Measurements from ENCODE around the gene GMCL1.
"Not testable (repeated sequence)": the region's sequence is repeated elsewhere in the genome, so short reads cannot be mapped to it uniquely, and the experiment has no call there.

The GMCL1 gene

DNA sequence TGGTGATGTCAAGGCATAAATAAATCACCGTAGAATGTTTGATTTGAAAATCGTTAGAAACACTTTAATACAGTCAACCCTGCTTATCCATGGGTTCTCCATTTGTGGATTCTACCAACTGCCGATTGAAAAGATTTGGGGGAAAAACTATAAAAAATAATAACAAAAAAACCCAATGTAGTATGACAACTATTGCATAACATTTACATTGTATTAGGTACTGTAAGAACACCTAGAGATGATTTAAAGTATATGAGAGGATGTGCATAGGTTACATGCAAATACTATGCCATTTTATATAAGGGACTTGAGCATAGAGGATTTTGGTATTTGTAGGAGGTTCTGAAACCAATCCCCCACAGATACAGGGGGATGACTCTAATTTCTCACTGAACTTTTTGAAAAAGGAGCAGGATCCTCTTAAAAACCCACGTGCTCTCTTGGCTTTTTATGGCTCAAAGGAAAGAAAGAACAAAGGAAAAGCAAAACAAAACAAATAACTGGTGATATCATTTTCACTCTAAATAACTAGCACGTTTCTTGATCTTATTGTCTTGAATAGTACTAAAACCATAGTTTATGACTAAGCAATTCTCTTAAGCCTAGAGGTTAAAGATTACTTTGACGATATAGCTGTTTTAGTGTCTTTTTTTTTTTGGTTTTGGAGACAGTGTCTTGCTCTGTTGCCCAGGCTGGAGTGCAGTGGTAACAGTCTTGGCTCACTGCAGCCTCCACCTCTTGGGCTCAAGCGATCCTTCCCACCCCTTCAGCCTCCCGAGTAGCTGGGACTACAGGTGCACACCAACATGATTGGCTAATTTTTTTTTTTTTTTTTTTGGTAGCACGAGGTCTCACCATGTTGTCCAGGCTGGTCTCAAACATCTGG, 17.0 kb downstream of the GMCL1 start:
- Histone ChIP-seq H3K9me3 (no peaks in the 10 kb centered on the region), H4K20me1 (no peaks in the 10 kb centered on the region), H3K4me1 (no peaks in the 10 kb centered on the region), H3K27ac (no peak overlapping the region), H3K4me3 (no peak overlapping the region), H3K9ac (no peak overlapping the region), H3K36me3 (peaks cover 83% of the 10 kb centered on the region), H3K27me3 (no peaks in the 10 kb centered on the region), H3K4me2 (no peak overlapping the region)
- no peak for TF ChIP-seq Cebpa-rat (IDR thresholded peaks at IDR 0.05)

DNA sequence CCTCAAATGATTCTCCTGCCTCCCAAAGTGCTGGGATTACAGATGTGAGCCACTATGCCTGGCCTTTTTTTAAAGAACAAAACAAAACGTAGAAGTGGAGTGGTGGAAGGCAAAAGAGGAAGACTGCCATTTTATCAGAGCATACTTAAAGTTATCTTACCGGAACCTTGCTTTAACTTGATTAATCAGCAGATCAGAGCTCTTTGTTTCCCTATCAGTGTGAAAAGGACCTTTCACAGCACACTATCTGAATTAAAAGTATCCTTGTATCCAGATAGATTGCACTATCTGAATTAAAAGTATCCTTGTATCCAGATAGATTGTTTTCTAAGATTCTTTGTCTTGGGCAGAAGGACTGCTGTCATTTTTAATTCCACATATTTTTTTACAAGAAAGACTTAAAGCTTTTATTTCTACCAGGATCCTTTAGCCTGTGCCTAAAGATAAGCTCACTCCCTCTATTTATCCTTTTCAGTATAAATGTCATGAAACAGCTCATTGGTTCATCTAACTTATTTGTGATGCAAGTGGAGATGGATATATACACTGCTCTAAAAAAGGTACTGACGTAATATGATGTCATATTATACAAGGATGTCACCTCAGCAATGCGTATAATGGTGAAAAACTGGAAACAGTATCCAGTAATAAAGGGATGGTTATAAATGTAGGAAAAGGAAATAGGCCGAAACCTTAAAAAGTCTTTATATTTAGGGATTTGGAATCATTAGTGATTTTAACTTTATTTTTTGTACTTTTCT, 17.8 kb downstream of the GMCL1 start:
- Histone ChIP-seq H3K36me3 (peaks cover 82% of the 10 kb centered on the region), H3K4me1 (no peaks in the 10 kb centered on the region), H4K20me1 (no peaks in the 10 kb centered on the region), H3K27ac (no peak overlapping the region), H3K27me3 (no peaks in the 10 kb centered on the region), H3K9ac (no peak overlapping the region), H3K4me2 (no peak overlapping the region), H3K4me3 (no peak overlapping the region), H3K9me3 (no peaks in the 10 kb centered on the region)
- no peak for TF ChIP-seq Cebpa-rat (IDR thresholded peaks at IDR 0.05)

DNA sequence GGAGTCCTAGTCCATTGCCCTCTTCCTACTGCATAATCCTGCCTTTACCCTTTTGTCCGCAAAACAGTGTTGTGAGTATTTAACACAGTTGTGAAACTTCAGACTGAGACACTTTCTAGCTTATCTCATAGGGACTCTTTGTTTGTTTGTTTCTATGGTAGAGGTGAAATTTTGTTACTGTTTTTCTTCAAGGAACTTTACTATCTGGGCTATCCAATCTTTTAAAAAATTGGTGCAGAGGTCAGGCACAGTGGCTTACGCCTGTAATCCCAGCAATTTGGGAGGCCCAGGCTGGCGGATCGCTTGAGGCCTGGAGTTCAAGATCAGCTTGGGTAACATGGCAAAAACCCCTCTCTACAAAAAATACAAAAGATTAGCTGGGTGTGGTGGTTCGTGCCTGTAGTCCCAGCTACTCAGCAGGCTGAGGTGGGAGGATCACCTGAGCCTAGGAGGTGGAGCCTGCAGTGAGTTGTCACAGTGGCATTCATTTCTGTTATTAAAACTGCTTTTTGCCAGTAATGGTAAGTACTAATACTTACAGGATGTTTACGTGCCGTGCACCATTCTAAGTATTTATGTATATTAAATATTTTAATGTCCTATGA, 18.8 kb downstream of the GMCL1 start:
- Histone ChIP-seq H3K4me1 (no peaks in the 10 kb centered on the region), H3K27me3 (no peaks in the 10 kb centered on the region), H3K27ac (no peak overlapping the region), H3K9ac (no peak overlapping the region), H3K36me3 (peaks cover 87% of the 10 kb centered on the region), H3K4me2 (no peak overlapping the region), H4K20me1 (no peaks in the 10 kb centered on the region), H3K9me3 (no peaks in the 10 kb centered on the region), H3K4me3 (no peak overlapping the region)
- TF ChIP-seq Cebpa-rat (IDR thresholded peaks at IDR 0.05) = no peak

DNA sequence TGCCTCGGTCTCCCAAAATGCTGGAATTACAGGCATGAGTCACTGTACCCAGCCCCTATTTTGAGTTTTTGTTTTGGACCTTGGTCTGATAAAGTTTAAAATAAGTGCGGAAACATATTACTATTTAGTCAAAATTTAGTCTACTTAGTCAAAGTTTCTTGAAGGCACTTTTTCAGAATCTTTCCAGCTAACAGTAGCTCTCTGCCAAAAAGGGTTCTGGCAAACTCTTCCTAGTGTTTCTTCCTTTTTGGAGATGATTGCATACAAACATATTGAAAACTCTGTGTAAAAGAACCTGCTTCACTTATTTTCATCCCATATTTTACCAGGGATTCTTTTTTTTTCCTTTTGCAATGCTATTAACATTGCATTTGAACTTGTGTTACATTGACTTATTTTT, 28.8 kb downstream of the GMCL1 start:
- no peaks in the 10 kb centered on the region for H3K27me3 ChIP-seq
- H3K4me3 ChIP-seq = no peak overlapping the region
- TF ChIP-seq Cebpa-rat (IDR thresholded peaks at IDR 0.05) = no peak
- no peaks in the 10 kb centered on the region for H3K4me1 ChIP-seq
- peaks cover 58% of the 10 kb centered on the region for H3K36me3 ChIP-seq
- no peaks in the 10 kb centered on the region for H3K9me3 ChIP-seq
- H4K20me1 ChIP-seq = no peaks in the 10 kb centered on the region
- H3K9ac ChIP-seq = no peak overlapping the region
- H3K4me2 ChIP-seq = no peak overlapping the region
- no peak overlapping the region for H3K27ac ChIP-seq

DNA sequence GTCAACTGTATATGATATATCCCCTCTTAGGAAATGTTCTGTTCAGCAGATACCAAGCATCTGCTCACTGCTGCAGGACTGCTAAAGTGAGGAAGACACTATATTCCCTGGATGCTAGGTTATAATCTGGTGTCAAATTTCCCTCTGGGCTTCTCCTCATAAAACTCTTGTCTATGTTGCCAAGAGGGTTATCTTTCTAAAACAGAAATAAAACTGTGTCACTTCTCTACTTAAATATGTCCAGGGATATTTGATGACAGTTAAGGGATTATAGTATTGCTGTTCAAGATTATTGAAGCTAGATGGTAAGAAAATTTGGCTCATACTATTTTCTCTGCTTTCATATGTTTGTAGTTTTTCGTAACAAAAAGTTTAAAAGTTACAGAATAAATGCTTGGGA, 33.8 kb downstream of the GMCL1 start:
- H3K4me1 ChIP-seq = no peaks in the 10 kb centered on the region
- no peaks in the 10 kb centered on the region for H4K20me1 ChIP-seq
- no peak overlapping the region for H3K27ac ChIP-seq
- no peak overlapping the region for H3K9ac ChIP-seq
- H3K36me3 ChIP-seq = peaks cover 71% of the 10 kb centered on the region
- no peaks in the 10 kb centered on the region for H3K9me3 ChIP-seq
- no peak overlapping the region for H3K4me3 ChIP-seq
- H3K4me2 ChIP-seq = no peak overlapping the region
- H3K27me3 ChIP-seq = no peaks in the 10 kb centered on the region
- no peak for TF ChIP-seq Cebpa-rat (IDR thresholded peaks at IDR 0.05)

DNA sequence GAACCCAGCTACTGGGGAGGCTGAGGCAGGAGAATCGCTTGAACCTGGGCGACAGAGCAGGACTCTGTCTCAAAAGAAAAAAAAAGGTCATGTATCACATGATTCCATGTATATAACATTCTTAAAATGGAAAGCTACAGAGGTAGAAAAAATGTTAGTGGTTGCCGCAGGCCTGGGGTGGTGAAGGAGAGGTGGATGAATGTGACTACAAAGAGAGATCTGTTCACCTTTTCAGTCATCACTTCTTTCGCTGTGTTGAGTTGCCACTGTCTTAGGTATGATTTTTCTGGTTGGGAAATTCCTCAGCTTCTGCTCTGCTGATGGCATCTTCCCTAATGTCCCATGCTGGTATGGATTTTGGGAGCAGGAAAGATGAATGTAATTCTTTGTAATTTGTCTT, 59.0 kb downstream of the GMCL1 start:
- Histone ChIP-seq H3K27ac (no peak overlapping the region), H3K9me3 (peaks cover 6% of the 10 kb centered on the region; the same call in 1 of the 2 replicates), H3K4me3 (no peak overlapping the region), H4K20me1 (no peaks in the 10 kb centered on the region), H3K9ac (no peak overlapping the region), H3K4me2 (no peak overlapping the region), H3K36me3 (no peaks in the 10 kb centered on the region), H3K27me3 (no peaks in the 10 kb centered on the region), H3K4me1 (no peaks in the 10 kb centered on the region)
- no peak for TF ChIP-seq Cebpa-rat (IDR thresholded peaks at IDR 0.05)

DNA sequence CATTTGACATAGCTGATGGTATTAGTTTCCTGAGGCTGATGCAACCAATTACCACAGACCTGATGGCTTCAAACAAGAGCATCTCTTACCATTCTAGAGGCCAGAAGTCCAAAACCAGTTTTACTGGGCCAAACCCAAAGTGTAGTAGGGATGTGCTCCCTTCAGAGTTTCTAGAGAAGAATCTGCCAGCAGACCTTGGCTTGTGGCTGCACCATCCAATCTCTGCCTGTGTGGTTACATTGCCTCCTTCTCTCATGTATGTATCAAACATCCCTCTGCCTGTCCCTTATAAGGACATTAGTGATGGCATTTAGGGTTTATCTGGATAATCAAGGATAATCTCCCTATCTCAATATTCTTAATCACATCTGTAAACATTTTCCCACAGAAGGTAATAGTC, 59.8 kb downstream of the GMCL1 start:
- H4K20me1 ChIP-seq = peaks cover 2% of the 10 kb centered on the region; the same call in 1 of the 2 replicates
- H3K4me3 ChIP-seq = no peak overlapping the region
- H3K27me3 ChIP-seq = no peaks in the 10 kb centered on the region
- no peak overlapping the region for H3K4me2 ChIP-seq
- peaks cover 6% of the 10 kb centered on the region; the same call in 1 of the 2 replicates for H3K9me3 ChIP-seq
- no peaks in the 10 kb centered on the region for H3K36me3 ChIP-seq
- H3K4me1 ChIP-seq = no peaks in the 10 kb centered on the region
- H3K27ac ChIP-seq = no peak overlapping the region
- H3K9ac ChIP-seq = no peak overlapping the region
- no peak for TF ChIP-seq Cebpa-rat (IDR thresholded peaks at IDR 0.05)

DNA sequence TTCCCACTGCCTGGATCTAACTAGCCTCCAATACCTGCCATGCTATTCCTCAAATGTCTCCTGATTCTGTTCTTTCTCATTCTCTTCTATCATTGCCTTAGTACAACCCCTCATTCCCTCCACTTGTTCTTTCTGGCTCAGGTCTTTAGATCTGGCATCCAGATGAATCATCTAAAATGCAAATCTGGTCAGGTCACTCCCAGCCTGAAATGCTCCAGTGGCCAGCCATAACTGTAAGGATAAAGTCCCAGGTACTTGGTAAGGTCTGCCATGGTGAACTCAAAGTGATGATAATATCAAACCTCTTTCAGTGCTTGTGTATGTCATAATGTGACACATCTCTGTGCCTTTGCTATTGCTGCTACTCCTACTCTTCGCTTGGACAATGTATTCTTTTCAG, 61.4 kb downstream of the GMCL1 start:
- H3K9ac ChIP-seq = no peak overlapping the region
- H3K4me2 ChIP-seq = no peak overlapping the region
- peaks cover 15% of the 10 kb centered on the region for H3K4me1 ChIP-seq
- no peak overlapping the region for H3K27ac ChIP-seq
- H4K20me1 ChIP-seq = peaks cover 14% of the 10 kb centered on the region; the same call in 1 of the 2 replicates
- no peak overlapping the region for H3K4me3 ChIP-seq
- peaks cover 12% of the 10 kb centered on the region for H3K36me3 ChIP-seq
- no peaks in the 10 kb centered on the region for H3K27me3 ChIP-seq
- no peak for TF ChIP-seq Cebpa-rat (IDR thresholded peaks at IDR 0.05)
- H3K9me3 ChIP-seq = peaks cover 6% of the 10 kb centered on the region; the same call in 1 of the 2 replicates

DNA sequence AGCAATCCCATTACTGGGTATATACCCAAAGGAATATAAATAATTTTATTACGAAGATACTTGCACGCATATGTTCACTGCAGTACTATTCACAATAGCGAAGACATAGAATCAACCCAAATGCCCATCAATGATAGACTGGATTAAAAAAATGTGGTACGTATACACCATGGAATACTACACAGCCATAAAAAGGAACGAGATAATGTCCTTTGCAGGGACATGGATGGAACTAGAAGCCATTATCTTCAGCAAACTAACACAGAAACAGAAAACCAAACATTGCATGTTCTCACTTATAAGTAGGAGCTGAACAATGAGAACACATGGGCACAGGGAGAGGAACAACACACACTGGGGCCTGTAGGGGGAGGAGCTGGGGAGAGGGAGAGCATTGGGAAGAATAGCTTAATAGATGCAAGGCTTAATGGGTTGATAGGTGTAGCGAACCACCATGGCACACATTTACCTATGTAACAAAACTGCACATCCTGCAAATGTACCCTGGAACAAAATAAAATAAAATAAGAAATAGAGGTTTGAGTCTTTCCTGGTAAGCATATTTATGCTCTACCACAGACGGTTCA, 63.5 kb downstream of the GMCL1 start:
- Histone ChIP-seq H3K36me3 (peaks cover 31% of the 10 kb centered on the region), H3K4me2 (peak overlapping the region; percentile 96), H3K27ac (peak overlapping the region; percentile 90), H3K4me1 (peaks cover 17% of the 10 kb centered on the region), H4K20me1 (peaks cover 14% of the 10 kb centered on the region; the same call in 1 of the 2 replicates)
- H3K9ac ChIP-seq, H3K27me3 ChIP-seq, H3K9me3 ChIP-seq, H3K4me3 ChIP-seq: not testable (repeated sequence)

Data from BLaER1 (cell line).